ENCODE results near the gene LDLRAD4.

The LDLRAD4 gene

GRCh38 chr18:13599031-13599430 lies 380.5 kb downstream of the LDLRAD4 start:
- DNase-seq (ENCODE audit: low read depth) = no peak

- DNase-seq (ENCODE audit: low read depth) = no peak
Measured at GRCh38 chr18:13603304-13604019, 384.9 kb downstream of the LDLRAD4 start.

- no peak for DNase-seq (ENCODE audit: low read depth)
Measured at GRCh38 chr18:13604786-13605185, 386.2 kb downstream of the LDLRAD4 start.

- no peak for DNase-seq (ENCODE audit: low read depth)
Measured at GRCh38 chr18:13605477-13605876, 386.9 kb downstream of the LDLRAD4 start.

- DNase-seq (ENCODE audit: low read depth) = no peak
Measured at GRCh38 chr18:13605901-13606300, 387.3 kb downstream of the LDLRAD4 start.

- no peak for DNase-seq (ENCODE audit: low read depth)
Measured at GRCh38 chr18:13606604-13607254, 388.2 kb downstream of the LDLRAD4 start.

GRCh38 chr18:13608024-13608562 lies 389.5 kb downstream of the LDLRAD4 start:
- peak; percentile 18 for DNase-seq (ENCODE audit: low read depth)

GRCh38 chr18:13608791-13609532 lies 390.4 kb downstream of the LDLRAD4 start:
- no peak for DNase-seq (ENCODE audit: low read depth)

GRCh38 chr18:13610555-13611141 lies 392.1 kb downstream of the LDLRAD4 start:
- no peak for DNase-seq (ENCODE audit: low read depth)

GRCh38 chr18:13611142-13611600 lies 392.6 kb downstream of the LDLRAD4 start:
- no peak for DNase-seq (ENCODE audit: low read depth)

GRCh38 chr18:13611601-13612195 lies 393.1 kb downstream of the LDLRAD4 start:
- DNase-seq (ENCODE audit: low read depth) = no peak

- DNase-seq (ENCODE audit: low read depth) = peak; percentile 63
Measured at GRCh38 chr18:13612196-13612997, 393.8 kb downstream of the LDLRAD4 start.

- no peak for DNase-seq (ENCODE audit: low read depth)
Measured at GRCh38 chr18:13613099-13613498, 394.5 kb downstream of the LDLRAD4 start.

- no peak for DNase-seq (ENCODE audit: low read depth)
Measured at GRCh38 chr18:13613591-13614501, 395.3 kb downstream of the LDLRAD4 start.

- no peak for DNase-seq (ENCODE audit: low read depth)
Measured at GRCh38 chr18:13614641-13615288, 396.2 kb downstream of the LDLRAD4 start.

- DNase-seq (ENCODE audit: low read depth) = no peak
Measured at GRCh38 chr18:13615432-13615861, 396.9 kb downstream of the LDLRAD4 start.

GRCh38 chr18:13616041-13616440 lies 397.5 kb downstream of the LDLRAD4 start:
- no peak for DNase-seq (ENCODE audit: low read depth)

GRCh38 chr18:13616525-13617035 lies 398.0 kb downstream of the LDLRAD4 start:
- no peak for DNase-seq (ENCODE audit: low read depth)

All from activated T-helper 1 cell treated with Interleukin-2 at 50 U/mL for 16 hours (primary cell).